HG03575 (cell line): ENCODE measurements around the gene CST8.
"Not testable (repeated sequence)": the region's sequence is repeated elsewhere in the genome, so short reads cannot be mapped to it uniquely, and the experiment has no call there.

Source experiments
- ATAC-seq: cut with Tn5 transposase; IDR thresholded peaks from one replicate; pipeline ENCODE4 v1.9.1; 2021; ENCODE audit not compliant: unreplicated experiment, insufficient number of reproducible peaks, low FRiP score; ENCODE audit errors: extremely low read depth

The CST8 gene

DNA sequence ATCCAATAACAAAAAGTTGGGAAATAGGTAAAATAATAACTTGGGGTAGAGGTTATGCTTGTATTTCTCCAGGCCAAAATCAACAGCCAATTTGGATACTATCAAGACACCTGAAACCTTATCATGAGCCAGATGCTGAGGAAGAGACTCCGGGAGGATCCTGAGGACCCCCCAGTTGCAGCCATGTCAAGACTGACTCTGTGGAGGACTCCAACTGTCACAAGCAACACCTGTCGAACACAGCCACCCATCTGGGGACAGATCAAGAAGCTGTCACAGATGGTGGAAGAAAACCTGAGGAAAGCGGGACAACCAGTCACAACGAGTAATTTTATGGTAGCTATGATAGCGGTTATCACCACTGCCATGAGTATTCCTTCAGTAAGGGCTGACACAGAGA is 18.6 kb upstream of the CST8 start:
- not testable (repeated sequence) for ATAC-seq

GRCh38 chr20:23473293-23473692 is 17.6 kb upstream of the CST8 start:
- not testable (repeated sequence) for ATAC-seq

DNA sequence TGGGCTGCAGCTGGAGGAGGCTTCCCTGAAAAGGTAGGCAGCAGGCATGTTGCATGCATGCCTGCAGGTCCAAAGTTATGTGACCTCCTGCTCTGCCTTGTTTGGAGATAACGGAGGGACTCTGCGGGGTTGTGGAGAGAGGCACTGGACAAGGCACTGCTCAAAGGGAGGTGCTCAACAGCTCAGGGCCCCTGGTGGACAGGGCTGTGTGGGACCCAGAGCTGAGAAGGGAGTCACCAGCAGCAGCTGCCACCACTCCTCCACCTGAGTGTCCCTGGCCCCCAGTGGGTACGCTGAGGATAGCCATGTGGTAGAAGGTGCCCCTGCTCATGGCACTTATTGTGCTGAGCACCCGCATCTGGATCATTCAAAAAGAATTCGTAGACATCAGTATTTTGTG is 15.5 kb upstream of the CST8 start:
- ATAC-seq, result no peak

- ATAC-seq, result no peak
These were observed 14.7 kb upstream of the CST8 start for GRCh38 chr20:23476015-23476754.

GRCh38 chr20:23477223-23477622 is 13.7 kb upstream of the CST8 start:
- ATAC-seq, result no peak

DNA sequence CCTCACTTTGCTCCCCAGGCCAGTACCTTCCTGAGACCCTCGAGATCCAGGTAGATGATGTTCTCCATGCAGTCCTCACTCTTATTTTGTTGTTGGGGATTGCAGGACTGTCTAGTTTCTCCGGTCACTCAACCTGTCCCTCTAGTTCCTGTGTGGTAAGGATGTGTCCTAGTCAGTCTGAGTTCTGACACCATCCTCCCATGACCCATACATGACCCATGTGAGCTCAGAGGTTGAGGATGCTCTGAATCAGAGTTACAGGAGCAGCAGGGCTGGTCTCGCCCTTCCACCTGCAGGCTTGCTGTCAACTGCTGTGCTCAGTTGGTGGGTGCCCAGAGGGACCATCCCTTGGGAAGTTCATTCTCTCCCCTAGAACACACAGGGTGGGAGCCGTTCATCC is 11.9 kb upstream of the CST8 start:
- ATAC-seq, result no peak

GRCh38 chr20:23482138-23482537 is 8.8 kb upstream of the CST8 start:
- no peak for ATAC-seq

DNA sequence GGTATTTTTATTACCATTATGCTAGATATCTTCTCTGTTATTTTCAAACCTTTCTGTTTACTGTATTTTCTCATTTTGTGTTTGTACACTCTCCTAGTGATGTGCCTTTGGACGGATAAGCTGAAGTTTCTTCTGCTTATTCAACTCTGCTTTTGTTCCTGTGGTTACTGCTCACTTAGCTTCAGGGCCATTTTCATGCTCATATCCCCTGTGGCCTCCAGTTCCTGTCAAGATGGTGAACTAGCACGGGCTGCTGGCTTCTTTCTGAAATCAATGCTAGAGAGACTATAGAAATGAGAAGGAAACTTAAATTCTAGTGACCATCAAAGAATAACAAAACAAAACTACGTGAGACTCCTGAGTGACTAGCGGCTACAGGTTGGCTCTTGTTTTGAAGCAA is 6.8 kb upstream of the CST8 start:
- no peak for ATAC-seq

DNA sequence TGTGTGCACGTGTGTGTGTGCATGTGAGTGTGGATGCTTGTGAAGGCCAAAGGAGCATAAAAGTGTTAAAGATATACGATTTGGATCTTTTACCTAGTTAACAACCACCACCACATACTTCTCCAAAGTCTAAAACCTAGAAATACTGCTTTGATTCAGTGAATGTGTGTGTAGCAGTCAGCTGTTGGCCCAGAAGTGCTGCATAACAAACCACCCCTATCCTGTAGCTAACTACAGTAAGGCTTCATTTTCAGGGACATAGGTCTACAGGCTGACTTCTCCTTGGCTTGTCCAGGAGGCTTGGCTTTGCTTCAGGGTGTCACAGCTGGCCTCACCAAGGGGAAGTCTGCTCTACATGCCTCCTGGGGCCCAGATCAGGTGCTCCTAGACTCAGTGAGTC is 2.4 kb upstream of the CST8 start:
- no peak for ATAC-seq

DNA sequence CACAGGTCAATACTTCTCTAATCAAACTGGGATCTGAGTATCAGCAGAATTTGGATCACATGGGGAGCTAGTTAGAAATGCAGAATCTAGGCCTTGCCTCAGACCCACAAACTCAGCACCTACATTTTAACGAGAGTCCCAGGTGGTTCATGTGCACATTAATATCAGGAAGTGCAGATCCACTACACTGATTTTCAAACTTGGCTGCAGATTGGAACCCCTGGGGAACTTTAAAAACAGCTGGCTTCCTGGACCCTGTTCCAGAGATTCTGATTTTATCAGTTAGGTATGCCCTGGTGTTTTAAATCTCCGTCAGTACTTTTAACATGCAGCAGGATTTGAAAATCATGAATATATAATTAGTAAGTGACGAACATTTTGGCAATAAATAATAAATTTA is 1.9 kb upstream of the CST8 start:
- no peak for ATAC-seq

DNA sequence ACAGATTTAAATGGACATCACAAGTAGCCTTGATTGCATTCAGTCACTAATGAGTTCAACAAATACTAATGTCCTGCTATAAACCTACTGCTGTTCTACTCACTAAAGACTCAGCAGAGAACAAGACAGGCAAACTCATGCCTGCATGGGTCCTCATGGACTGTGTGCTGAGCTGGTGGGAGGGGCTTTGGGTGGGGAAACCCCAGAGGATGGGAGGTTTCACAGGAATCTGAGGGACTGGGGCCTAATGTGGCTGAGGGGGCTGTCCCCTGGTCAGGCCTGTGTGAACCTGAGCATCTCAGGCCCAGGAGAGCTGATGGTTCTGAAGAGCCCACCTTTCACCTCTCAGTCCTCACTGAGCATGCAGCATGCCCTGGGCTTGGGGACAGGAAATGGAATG is 1.4 kb downstream of the CST8 start:
- no peak for ATAC-seq

DNA sequence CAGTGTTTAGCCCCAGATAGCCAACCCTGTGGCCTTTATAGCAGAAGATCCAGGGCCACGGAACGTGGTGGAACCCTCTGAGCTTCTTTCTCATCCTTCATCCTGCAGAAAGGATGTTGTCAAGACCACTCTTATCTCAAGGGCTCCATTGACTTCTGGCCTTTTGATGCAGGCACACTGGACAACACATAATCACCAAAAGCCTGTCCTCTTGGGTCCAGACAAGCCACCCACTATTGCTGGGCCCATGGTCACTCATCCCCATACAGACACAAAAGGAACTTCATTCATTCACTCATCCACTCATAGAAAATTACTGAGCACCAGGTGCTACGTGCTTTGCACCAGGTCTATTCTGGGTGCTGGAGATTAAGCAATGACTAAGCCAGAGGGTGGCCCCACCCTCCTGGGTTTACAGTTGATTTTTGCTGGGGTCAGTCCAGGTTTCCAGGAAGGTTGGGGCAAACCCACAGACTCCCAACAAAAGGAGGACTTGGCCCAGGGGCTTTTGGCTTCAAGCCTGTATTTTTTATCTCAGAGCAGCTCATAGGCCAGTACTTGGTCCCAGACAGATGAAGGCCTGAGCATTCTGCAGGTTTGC is 2.4 kb downstream of the CST8 start:
- ATAC-seq, result no peak

DNA sequence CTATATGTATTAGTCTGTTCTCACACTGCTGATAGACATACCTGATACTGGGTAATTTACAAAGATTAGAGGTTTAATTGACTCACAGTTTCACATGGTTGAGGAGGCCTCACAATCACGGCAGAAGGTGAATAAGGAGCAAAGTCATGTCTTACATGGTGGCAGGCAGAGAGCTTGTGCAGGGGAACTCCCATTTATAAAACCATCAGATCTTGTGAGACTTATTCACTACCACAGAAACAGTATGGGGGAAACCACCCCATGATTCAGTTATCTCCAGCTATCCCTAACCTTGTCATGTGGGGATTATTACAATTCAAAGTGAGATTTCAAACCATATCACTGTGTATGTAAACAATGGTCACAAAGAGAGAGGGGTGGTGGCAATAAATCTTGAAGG is 6.6 kb downstream of the CST8 start:
- no peak for ATAC-seq

DNA sequence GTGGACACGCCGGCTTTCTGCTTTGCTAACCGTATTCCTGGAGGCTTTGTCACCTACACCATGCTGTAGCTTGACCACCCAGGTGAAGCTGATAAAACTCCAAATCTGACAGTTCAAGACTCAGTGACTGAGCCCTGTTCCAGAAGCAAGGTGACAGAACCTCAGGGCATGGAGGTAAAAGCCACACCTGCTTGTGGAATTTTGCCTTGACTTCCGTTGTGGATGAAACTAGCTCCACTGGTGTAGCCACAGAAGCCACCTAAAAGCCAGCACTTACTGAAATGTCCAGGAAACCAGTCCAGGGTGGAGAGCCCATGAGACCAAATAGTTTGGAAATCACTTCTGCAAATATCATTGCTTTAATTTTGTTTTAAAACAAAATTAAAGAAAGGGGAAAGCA is 11.0 kb downstream of the CST8 start:
- no peak for ATAC-seq

DNA sequence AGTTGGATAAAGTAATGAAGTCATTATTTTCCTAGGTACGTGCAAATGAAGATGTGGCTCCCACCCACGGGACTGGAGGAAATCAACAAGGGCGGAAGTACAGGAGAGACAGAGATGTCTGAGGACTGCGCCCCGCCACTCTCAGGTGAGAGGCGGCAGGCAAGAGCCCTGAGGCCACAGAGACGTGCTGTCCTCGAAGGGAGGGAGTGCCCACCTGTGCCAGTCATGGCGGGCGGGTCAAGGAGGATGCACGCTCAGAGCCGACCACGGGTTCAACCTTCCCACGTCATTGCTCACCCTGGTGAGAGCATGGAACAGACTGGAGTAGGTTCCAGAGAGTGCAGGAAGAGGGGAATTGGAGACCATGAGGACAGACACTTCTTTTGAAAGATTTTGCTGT is 12.7 kb downstream of the CST8 start:
- no peak for ATAC-seq

- ATAC-seq, result no peak
These were observed 16.4 kb downstream of the CST8 start for GRCh38 chr20:23507346-23507745.

DNA sequence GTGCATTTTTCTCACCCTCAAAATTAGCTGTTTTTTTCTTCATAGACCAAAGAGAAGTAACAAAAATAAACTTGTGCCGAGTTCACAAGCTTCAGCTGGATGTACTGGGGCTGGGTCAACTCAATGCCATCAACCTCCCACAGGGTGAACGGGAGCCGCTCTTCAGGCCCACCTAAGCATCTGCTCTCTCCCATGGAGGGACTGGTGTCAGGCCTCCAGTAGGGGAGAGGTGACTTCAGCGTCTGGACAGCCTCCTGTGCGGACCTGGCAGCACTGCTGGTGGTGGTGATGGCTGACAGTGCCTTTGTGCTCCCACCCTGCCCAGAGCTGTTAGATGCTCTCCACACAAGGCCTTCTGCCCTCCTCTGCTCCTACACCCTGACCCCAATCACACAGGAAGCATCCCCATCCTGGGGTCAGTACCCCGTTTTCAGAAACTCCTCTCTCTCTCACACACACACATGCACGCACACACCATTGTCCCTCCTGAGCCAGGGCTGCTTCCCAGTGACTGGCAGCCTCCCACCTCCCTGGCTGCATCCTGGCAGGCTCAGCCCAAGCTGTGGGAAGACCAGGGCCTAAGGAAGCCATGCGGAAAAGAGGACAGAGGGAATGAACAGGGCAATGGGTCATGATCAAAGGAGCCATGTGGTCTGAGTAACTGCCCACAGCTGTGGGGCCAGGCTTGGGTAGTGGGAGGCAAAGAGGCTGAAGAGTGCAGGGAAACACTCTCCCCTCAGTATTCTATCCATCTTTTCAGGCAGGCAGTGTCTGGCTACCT is 17.7 kb downstream of the CST8 start:
- no peak for ATAC-seq

DNA sequence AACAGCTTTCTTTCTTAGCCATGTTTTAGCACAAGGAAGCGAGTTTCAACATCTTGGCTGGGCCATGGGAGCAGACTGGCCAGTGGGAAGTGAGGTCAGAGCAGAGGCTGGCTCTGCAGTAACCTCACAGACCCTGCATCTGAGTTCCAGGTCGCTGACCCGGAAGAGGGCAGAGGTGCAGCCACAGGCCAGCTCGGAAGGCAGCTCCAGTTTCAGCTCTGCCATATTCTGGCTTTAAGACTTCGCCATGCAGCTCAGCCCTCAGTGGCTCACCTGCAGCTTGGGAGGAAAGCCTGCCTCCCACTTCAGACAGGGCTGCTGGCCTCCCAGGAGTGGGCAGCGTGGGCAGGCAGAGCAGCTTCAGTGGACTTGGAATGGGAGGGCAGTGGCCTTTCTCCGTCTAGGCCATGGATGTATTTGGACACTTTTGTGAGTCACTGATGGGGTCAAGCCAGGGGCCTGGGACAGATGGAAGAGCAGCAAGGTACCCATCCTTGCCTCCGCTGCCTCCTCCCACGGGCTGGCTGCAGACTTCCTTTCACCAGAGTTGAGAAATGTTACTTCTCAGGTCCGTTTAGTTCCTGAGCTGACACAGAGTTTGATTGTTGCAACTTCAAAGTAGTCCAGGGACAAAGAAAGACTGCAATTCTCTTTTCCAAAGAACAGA is 18.5 kb downstream of the CST8 start:
- ATAC-seq, result no peak

DNA sequence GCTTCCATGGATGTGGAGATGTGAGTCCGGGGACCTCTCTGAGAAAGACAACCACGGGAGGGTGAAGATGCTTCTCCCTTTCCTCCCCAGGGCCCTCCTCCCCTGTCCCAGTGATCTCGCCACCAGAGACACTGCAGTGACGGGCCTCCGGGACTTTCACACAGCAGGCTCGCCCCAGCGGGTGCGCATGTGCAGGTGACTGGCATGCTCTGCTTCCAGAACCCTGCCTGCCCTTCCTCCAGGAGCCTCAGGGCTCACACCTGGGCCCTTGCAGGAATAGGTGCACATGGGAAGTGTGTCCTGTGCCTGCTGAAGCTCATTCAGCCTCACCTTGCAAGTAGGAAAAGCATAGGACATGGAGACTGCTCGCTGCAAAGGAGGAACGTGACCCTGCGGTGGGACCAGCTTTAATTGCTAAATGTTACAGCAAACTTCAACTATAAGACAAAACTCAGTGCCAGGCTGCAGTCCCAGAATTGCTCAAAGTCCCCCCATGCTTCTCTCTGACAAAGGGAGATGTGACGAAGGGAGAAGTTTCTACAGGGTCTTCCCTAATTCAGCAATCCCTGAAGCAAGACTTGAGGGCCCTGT is 19.2 kb downstream of the CST8 start:
- no peak for ATAC-seq
